Stomach (tissue), 4 donors: ENCODE data around the gene PATL1.

Source experiments
- CTCF ChIP-seq, 7 experiments: fragments of 450-650 bp in 4 of 7; fragments of 200-600 bp in 3 of 7; sonication (generic) in 3 of 7; IDR thresholded peaks; one replicate each; pipeline ENCODE4 v1.5.1; 2016 to 2019; ENCODE audit warnings: antibody characterized with exemption in 7 of 7, control low read depth in 2 of 7, mild to moderate bottlenecking in 1 of 7
- EP300 ChIP-seq: sonication (generic); formaldehyde crosslinking; IDR thresholded peaks from one replicate; pipeline ENCODE4 v1.6.1; 2017; ENCODE audit warnings: antibody characterized with exemption

- TF ChIP-seq CTCF (IDR thresholded peaks at IDR 0.05) (no peak), EP300 (no peak)
Measured at GRCh38 chr11:59654893-59655292, 13.9 kb downstream of the PATL1 start.
